Naive B cell (primary cell): Measurements from ENCODE around the gene U2AF1. TPM values are rescaled to one million over a fixed set of nuclear protein-coding genes. Genes with fewer than 3 reads are reported as not detected.

Experiments used
- polyA plus RNA-seq, 6 donors: library from polyadenylated mRNA; unstranded; fragments of 300-500 nt; fragmentation: Illumina TruSeq; gene quantifications; one replicate each; pipeline ENCODE4 v1.2.3, GENCODE V29; 2021; ENCODE audit warnings: low read depth in 6 of 6

The U2AF1 gene
- polyA plus RNA-seq, 6 donors from 2014 or later, result 49.8 to 87.0 (median 75.0) TPM

Other genes starting within 250 kb of the U2AF1 start
- gene WDR4, start 228.0 kb downstream of the U2AF1 start, polyA plus RNA-seq, result 10 to 100 TPM in 4 of 6 donors, 1 to 10 TPM in 2; 8.7 to 18.4 (median 10.5) TPM
- gene NDUFV3, start 214.3 kb downstream of the U2AF1 start, polyA plus RNA-seq, result 10 to 100 TPM in 4 of 6 donors, 1 to 10 TPM in 2; 4.3 to 22.0 (median 12.4) TPM
- not detected for gene ERVH48-1, start 181.9 kb downstream of the U2AF1 start, polyA plus RNA-seq
- 10 to 100 TPM; 10.8 to 29.5 (median 20.9) TPM for gene PKNOX1, start 133.0 kb downstream of the U2AF1 start, polyA plus RNA-seq
- gene CBS, start 31.7 kb downstream of the U2AF1 start, polyA plus RNA-seq, result under 1 TPM in 1 of 6 donors, not detected in 5; 0.17 TPM
- not detected for gene CRYAA, start 61.4 kb upstream of the U2AF1 start, polyA plus RNA-seq